ENCODE measurements around the gene NLK. TPM values are rescaled to one million over a fixed set of nuclear protein-coding genes. Genes with fewer than 3 reads are reported as not detected.
"Not testable (repeated sequence)": the region's sequence is repeated elsewhere in the genome, so short reads cannot be mapped to it uniquely, and the experiment has no call there.

Gene NLK
- total RNA-seq, 6 experiments from 2014 or later = 8.8 to 10.6 (median 9.9) TPM

GRCh38 chr17:28004344-28004743 is 38.1 kb upstream of the NLK start:
- no peaks in the 10 kb centered on the region for H3K4me1 ChIP-seq
- no peaks in the 10 kb centered on the region for H3K36me3 ChIP-seq
- H3K4me3 ChIP-seq = no peak overlapping the region
- intact Hi-C loops (cut with DNase I) = no loop called here
- DNase-seq (no peak), ATAC-seq (no peak)
- WGBS (ENCODE audit: insufficient coverage, low coverage, low lambda C conversion rate, missing lambda C conversion rate) = 64% methylated on average over 2 of the region's 2 CpGs
- TF ChIP-seq, protein P1, sequence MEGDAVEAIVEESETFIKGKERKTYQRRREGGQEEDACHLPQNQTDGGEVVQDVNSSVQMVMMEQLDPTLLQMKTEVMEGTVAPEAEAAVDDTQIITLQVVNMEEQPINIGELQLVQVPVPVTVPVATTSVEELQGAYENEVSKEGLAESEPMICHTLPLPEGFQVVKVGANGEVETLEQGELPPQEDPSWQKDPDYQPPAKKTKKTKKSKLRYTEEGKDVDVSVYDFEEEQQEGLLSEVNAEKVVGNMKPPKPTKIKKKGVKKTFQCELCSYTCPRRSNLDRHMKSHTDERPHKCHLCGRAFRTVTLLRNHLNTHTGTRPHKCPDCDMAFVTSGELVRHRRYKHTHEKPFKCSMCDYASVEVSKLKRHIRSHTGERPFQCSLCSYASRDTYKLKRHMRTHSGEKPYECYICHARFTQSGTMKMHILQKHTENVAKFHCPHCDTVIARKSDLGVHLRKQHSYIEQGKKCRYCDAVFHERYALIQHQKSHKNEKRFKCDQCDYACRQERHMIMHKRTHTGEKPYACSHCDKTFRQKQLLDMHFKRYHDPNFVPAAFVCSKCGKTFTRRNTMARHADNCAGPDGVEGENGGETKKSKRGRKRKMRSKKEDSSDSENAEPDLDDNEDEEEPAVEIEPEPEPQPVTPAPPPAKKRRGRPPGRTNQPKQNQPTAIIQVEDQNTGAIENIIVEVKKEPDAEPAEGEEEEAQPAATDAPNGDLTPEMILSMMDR (IDR thresholded peaks at IDR 0.05) = no peak
- TF ChIP-seq POLR2A (IDR thresholded peaks at IDR 0.05) = no peak
- no peaks in the 10 kb centered on the region for H3K27me3 ChIP-seq
- no peak overlapping the region for H3K27ac ChIP-seq
- H3K9me3 ChIP-seq = no peaks in the 10 kb centered on the region

DNA sequence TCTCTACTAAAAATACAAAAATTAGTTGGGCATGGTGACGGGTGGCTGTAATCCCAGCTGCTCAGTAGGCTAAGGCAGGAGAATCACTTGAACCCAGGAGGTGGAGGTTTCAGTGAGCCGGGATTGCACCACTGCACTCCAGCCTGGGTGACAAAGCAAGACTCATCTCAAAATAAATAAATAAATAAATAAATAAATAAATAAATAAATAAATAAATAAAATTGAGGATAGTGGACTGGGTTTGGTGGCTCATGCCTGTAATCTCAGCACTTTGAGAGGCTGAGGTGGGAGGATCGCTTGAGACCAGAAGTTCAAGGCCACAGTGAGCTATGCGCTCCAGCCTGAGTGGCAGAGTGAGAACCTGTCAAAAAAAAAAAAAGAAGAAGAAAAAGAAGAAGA is 34.6 kb upstream of the NLK start:
- intact Hi-C loops (cut with DNase I); H3K4me1 ChIP-seq; ATAC-seq; H3K9me3 ChIP-seq; H3K27ac ChIP-seq; H3K27me3 ChIP-seq; H3K4me3 ChIP-seq; H3K36me3 ChIP-seq; DNase-seq: not testable (repeated sequence)
- 90% methylated on average over 4 of the region's 4 CpGs for WGBS (ENCODE audit: insufficient coverage, low coverage, low lambda C conversion rate, missing lambda C conversion rate)

GRCh38 chr17:28008513-28008912 is 34.0 kb upstream of the NLK start:
- H3K4me3 ChIP-seq = no peak overlapping the region
- ATAC-seq = peak; percentile 40 to 77 (median 62)
- DNase-seq = peak in 1 of 3 donors; percentile 26
- H3K27ac ChIP-seq = no peak overlapping the region
- H3K9me3 ChIP-seq = no peaks in the 10 kb centered on the region
- 14% methylated on average over 2 of the region's 2 CpGs for WGBS (ENCODE audit: insufficient coverage, low coverage, low lambda C conversion rate, missing lambda C conversion rate)
- TF ChIP-seq POLR2A (IDR thresholded peaks at IDR 0.05) = no peak
- TF ChIP-seq, protein P1 (IDR thresholded peaks at IDR 0.05) = no peak
- intact Hi-C loops (cut with DNase I) = no loop called here
- H3K36me3 ChIP-seq = no peaks in the 10 kb centered on the region
- H3K4me1 ChIP-seq = no peaks in the 10 kb centered on the region
- H3K27me3 ChIP-seq = no peaks in the 10 kb centered on the region

GRCh38 chr17:28010406-28010805 is 32.1 kb upstream of the NLK start:
- Histone ChIP-seq H3K27ac (no peak overlapping the region), H3K9me3 (peaks cover 0 to under 1% (median 0%) of the 10 kb centered on the region in 4 donors), H3K36me3 (no peaks in the 10 kb centered on the region), H3K4me1 (no peaks in the 10 kb centered on the region), H3K27me3 (no peaks in the 10 kb centered on the region), H3K4me3 (no peak overlapping the region)
- 70% methylated on average over 2 of the region's 2 CpGs for WGBS (ENCODE audit: insufficient coverage, low coverage, low lambda C conversion rate, missing lambda C conversion rate)
- no peak for TF ChIP-seq POLR2A (IDR thresholded peaks at IDR 0.05)
- TF ChIP-seq, protein P1 (IDR thresholded peaks at IDR 0.05) = no peak
- intact Hi-C loops (cut with DNase I) = no loop called here
- ATAC-seq (no peak), DNase-seq (no peak)

- no peak for ATAC-seq
- intact Hi-C loops (cut with DNase I) = no loop called here
- TF ChIP-seq, protein P1 (IDR thresholded peaks at IDR 0.05) = no peak
- no peak for TF ChIP-seq POLR2A (IDR thresholded peaks at IDR 0.05)
These were observed 23.9 kb upstream of the NLK start for GRCh38 chr17:28018439-28019070.

More at GRCh38 chr17:28018439-28019070, 23.9 kb upstream of the NLK start:
- Histone ChIP-seq H3K9me3 (peaks cover 0 to 3% (median 0%) of the 10 kb centered on the region in 4 donors), H3K4me3 (no peak overlapping the region), H3K36me3 (no peaks in the 10 kb centered on the region), H3K4me1 (no peaks in the 10 kb centered on the region), H3K27ac (no peak overlapping the region), H3K27me3 (no peaks in the 10 kb centered on the region)
- no peak for DNase-seq
- WGBS (ENCODE audit: insufficient coverage, low coverage, low lambda C conversion rate, missing lambda C conversion rate) = 63% methylated on average over 3 of the region's 4 CpGs
